ENCODE results near the gene ANKS1A.

GRCh38 chr6:35080821-35081425 lies 191.9 kb downstream of the ANKS1A start:
- TF ChIP-seq, protein P1, sequence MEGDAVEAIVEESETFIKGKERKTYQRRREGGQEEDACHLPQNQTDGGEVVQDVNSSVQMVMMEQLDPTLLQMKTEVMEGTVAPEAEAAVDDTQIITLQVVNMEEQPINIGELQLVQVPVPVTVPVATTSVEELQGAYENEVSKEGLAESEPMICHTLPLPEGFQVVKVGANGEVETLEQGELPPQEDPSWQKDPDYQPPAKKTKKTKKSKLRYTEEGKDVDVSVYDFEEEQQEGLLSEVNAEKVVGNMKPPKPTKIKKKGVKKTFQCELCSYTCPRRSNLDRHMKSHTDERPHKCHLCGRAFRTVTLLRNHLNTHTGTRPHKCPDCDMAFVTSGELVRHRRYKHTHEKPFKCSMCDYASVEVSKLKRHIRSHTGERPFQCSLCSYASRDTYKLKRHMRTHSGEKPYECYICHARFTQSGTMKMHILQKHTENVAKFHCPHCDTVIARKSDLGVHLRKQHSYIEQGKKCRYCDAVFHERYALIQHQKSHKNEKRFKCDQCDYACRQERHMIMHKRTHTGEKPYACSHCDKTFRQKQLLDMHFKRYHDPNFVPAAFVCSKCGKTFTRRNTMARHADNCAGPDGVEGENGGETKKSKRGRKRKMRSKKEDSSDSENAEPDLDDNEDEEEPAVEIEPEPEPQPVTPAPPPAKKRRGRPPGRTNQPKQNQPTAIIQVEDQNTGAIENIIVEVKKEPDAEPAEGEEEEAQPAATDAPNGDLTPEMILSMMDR (IDR thresholded peaks at IDR 0.05): no peak
- TF ChIP-seq POLR2A (IDR thresholded peaks at IDR 0.05): no peak

Measured in testis (tissue), 2 donors.